HepG2 (cell line): ENCODE data around the gene RBM6. TPM values are rescaled to one million over a fixed set of nuclear protein-coding genes. Genes with fewer than 3 reads are reported as not detected.

Source experiments
- AKAP8 ChIP-seq: sonication (generic); formaldehyde crosslinking; IDR thresholded peaks from 2 replicates; pipeline ENCODE4 v1.5.1; 2020; ENCODE audit warnings: mild to moderate bottlenecking, missing genetic modification reagents
- ASH2L ChIP-seq: fragments of 300-600, 200-600 bp; sonication (generic); IDR thresholded peaks from 2 replicates; pipeline ENCODE4 v1.7.0; 2017; ENCODE audit warnings: low read depth, mild to moderate bottlenecking, moderate library complexity, mixed read lengths, low read length; ENCODE audit not compliant: insufficient read length
- ATRX ChIP-seq: sonication (generic); formaldehyde crosslinking; IDR thresholded peaks from 2 replicates; pipeline ENCODE4 v1.4.0; 2020; ENCODE audit warnings: missing genetic modification reagents, borderline replicate concordance
- EED ChIP-seq: sonication (generic); formaldehyde crosslinking; IDR thresholded peaks from 2 replicates; pipeline ENCODE4 v1.5.0; 2020; ENCODE audit warnings: mild to moderate bottlenecking, missing genetic modification reagents
- ELF4 ChIP-seq: sonication (generic); formaldehyde crosslinking; IDR thresholded peaks from 2 replicates; pipeline ENCODE4 v1.5.0; 2020; ENCODE audit warnings: missing genetic modification reagents, mild to moderate bottlenecking, moderate library complexity, borderline replicate concordance
- GABPA ChIP-seq, 2 experiments: IDR thresholded peaks; 2 replicates each; pipeline ENCODE4 v1.6.1; 2011 to 2016; ENCODE audit warnings: low read depth in 2 of 2, low read length in 1 of 2, missing biosample characterization in 1 of 2, missing genetic modification characterization in 1 of 2
- JUNB ChIP-seq: sonication (generic); formaldehyde crosslinking; IDR thresholded peaks from 2 replicates; pipeline ENCODE4 v1.8.0; 2022; ENCODE audit warnings: missing genetic modification reagents, mild to moderate bottlenecking, borderline replicate concordance
- LCORL ChIP-seq, 2 experiments: fragments of 450-650 bp in 1 of 2; sonication (generic) in 1 of 2; formaldehyde crosslinking in 1 of 2; IDR thresholded peaks; 2 replicates each; pipeline versions ENCODE4 v1.5.0 to v1.6.1; 2017 to 2020; ENCODE audit warnings: antibody characterized with exemption in 1 of 2, missing genetic modification reagents in 1 of 2
- MZF1 ChIP-seq: sonication (generic); formaldehyde crosslinking; IDR thresholded peaks from 2 replicates; pipeline ENCODE4 v1.8.1; 2023; ENCODE audit warnings: mild to moderate bottlenecking, missing genetic modification reagents, borderline replicate concordance
- NFKB2 ChIP-seq: sonication (generic); formaldehyde crosslinking; IDR thresholded peaks from 2 replicates; pipeline ENCODE4 v1.4.0; 2020; ENCODE audit warnings: missing genetic modification reagents, borderline replicate concordance
- SALL2 ChIP-seq: sonication (generic); formaldehyde crosslinking; IDR thresholded peaks from 2 replicates; pipeline ENCODE4 v1.8.1; 2023; ENCODE audit warnings: mild to moderate bottlenecking, missing genetic modification reagents, inconsistent platforms
- SP4 ChIP-seq: sonication (generic); formaldehyde crosslinking; IDR thresholded peaks from 2 replicates; pipeline ENCODE4 v1.8.1; 2023; ENCODE audit warnings: mild to moderate bottlenecking, missing genetic modification reagents
- SUZ12 ChIP-seq: fragments of 150-350 bp; IDR thresholded peaks from 2 replicates; pipeline ENCODE4 v1.6.1; 2014; ENCODE audit warnings: low read depth, low read length
- TCF12 ChIP-seq, 2 experiments: fragments of 450-650 bp in 1 of 2; sonication (generic) in 1 of 2; formaldehyde crosslinking in 1 of 2; IDR thresholded peaks; 2 replicates each; pipeline versions ENCODE4 v1.6.1 to v1.8.0; 2017 to 2022; ENCODE audit warnings: antibody characterized with exemption in 1 of 2, mild to moderate bottlenecking in 1 of 2, missing genetic modification reagents in 1 of 2, moderate library complexity in 1 of 2
- ZFY ChIP-seq: sonication (generic); formaldehyde crosslinking; IDR thresholded peaks from 2 replicates; pipeline ENCODE4 v1.4.0; 2020; ENCODE audit warnings: missing genetic modification reagents
- ZIK1 ChIP-seq: sonication (generic); formaldehyde crosslinking; IDR thresholded peaks from 2 replicates; pipeline ENCODE4 v1.5.0; 2020; ENCODE audit warnings: mild to moderate bottlenecking, low read depth, missing genetic modification reagents, borderline replicate concordance
- ZMYM4 ChIP-seq: sonication (generic); formaldehyde crosslinking; IDR thresholded peaks from 2 replicates; pipeline ENCODE4 v1.8.1; 2023; ENCODE audit warnings: mild to moderate bottlenecking, missing genetic modification reagents
- ZNF605 ChIP-seq: sonication (generic); formaldehyde crosslinking; IDR thresholded peaks from 2 replicates; pipeline ENCODE4 v1.8.0; 2022; ENCODE audit warnings: mild to moderate bottlenecking, missing genetic modification reagents
- ZNF619 ChIP-seq: sonication (generic); formaldehyde crosslinking; IDR thresholded peaks from 2 replicates; pipeline ENCODE4 v1.4.0; 2020; ENCODE audit warnings: mild to moderate bottlenecking, missing genetic modification reagents
- ZNF772 ChIP-seq: sonication (generic); formaldehyde crosslinking; IDR thresholded peaks from 2 replicates; pipeline ENCODE4 v1.5.0; 2020; ENCODE audit warnings: mild to moderate bottlenecking, missing genetic modification reagents
- polyA plus RNA-seq, 8 experiments: library from polyadenylated mRNA; depleted of rRNA in 3 of 8; stranded (reverse) in 7 of 8; unstranded in 1 of 8; fragments of >200 nt; fragmentation: Illumina TruSeq in 4 of 8; extraction: Trizol in 4 of 8; gene quantifications; 2 replicates each; pipeline versions ENCODE4 v1.2.1 to v1.2.3, GENCODE V29; 2011 to 2016; ENCODE audit warnings: low read depth in 4 of 8, missing spikeins in 1 of 8, mixed read lengths in 1 of 8; ENCODE audit not compliant: insufficient read depth in 1 of 8
- total RNA-seq, 5 experiments: library from RNA; depleted of rRNA; stranded (reverse); fragments of >200 nt; fragmentation: Illumina TruSeq; extraction: Trizol; gene quantifications; 2 replicates each; pipeline ENCODE4 v1.2.3, GENCODE V29; 2016; ENCODE audit warnings: low read depth in 1 of 5
- TF ChIP-seq, protein P1 (sequence below): sonication (generic); formaldehyde crosslinking; IDR thresholded peaks from 2 replicates; pipeline ENCODE4 v1.5.0; 2020; ENCODE audit warnings: missing genetic modification reagents
- TF ChIP-seq, protein P2 (sequence below): IDR thresholded peaks from 2 replicates; pipeline ENCODE4 v1.6.1; 2016; ENCODE audit warnings: mild to moderate bottlenecking
- TF ChIP-seq, protein P3 (sequence below): sonication (generic); formaldehyde crosslinking; IDR thresholded peaks from 2 replicates; pipeline ENCODE4 v1.5.0; 2020; ENCODE audit warnings: mild to moderate bottlenecking, missing genetic modification reagents
- TF ChIP-seq, protein P4 (sequence below): sonication (generic); formaldehyde crosslinking; IDR thresholded peaks from 2 replicates; pipeline ENCODE4 v1.4.0; 2020; ENCODE audit warnings: missing genetic modification reagents

RBM6 gene
- total and polyA plus RNA-seq, 2 of the 13 experiments (the other 11 are each of a cell fraction or from before 2014, with no cell fraction given): 72.7 to 86.1 TPM

DNA sequence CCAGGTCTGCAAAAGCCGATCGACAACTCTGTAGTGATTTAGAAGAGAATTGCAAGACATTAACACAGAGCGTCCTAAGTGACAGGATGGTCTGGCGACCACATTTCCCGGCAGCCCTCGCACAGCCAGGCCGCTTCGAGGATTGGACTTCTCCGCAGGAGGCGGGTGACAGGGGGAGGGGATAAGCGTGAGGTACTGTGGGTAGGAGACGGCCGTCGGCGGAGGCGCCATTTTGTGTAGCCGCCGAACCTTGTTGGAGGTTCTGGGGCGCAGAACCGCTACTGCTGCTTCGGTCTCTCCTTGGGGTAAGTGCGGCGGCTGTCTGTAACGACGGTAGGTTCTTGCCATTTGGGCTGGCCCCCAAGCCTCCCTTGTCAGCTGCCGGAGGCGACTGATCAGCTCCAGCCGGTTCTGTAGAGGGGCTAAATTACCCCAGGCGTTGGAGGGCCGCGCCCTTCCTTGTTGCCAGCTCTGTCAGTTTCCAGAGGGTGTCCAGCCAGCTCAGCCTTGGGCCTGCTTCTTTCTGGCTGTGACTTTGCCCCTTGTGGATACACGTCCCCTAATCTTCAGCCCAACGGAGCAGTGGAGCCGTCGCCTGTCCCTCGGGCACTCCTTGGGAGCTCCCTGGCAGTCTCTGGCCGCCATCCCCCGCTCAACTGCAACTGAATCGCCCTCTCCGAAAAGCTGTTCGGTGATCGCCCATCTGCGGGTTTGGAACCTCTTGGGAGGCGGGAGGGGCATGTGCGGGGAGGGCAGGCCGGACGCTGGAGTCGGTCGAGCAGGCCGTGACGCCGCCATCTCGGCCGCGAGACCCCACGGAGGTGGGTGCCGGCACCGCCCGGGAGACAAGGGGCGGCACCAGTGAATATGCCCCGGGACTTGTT lies 149.0 kb downstream of the RBM6 start, which contains the start of gene RBM5 (continued):
- TF ChIP-seq ZNF619 (CRISPR knock-in tag): 0 out of 2 replicates have a peak, but pooled peaks have one; percentile 38
- TF ChIP-seq MZF1 (CRISPR knock-in tag): no peak
- TF ChIP-seq EED (CRISPR knock-in tag): 0 out of 2 replicates have a peak, but pooled peaks have one; percentile 41
- no peak for TF ChIP-seq JUNB (CRISPR knock-in tag)
- peak; percentile 33; the same call in 1 of the 2 replicates for TF ChIP-seq NFKB2 (CRISPR knock-in tag)
- TF ChIP-seq AKAP8 (CRISPR knock-in tag): 0 out of 2 replicates have a peak, but pooled peaks have one; percentile 17
- peak; percentile 93 for TF ChIP-seq ASH2L
- TF ChIP-seq ZMYM4 (CRISPR knock-in tag): peak; percentile 35
- TF ChIP-seq SUZ12: peak; percentile 58
- TF ChIP-seq, protein P1, sequence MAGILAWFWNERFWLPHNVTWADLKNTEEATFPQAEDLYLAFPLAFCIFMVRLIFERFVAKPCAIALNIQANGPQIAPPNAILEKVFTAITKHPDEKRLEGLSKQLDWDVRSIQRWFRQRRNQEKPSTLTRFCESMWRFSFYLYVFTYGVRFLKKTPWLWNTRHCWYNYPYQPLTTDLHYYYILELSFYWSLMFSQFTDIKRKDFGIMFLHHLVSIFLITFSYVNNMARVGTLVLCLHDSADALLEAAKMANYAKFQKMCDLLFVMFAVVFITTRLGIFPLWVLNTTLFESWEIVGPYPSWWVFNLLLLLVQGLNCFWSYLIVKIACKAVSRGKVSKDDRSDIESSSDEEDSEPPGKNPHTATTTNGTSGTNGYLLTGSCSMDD (CRISPR knock-in tag): no peak
- TF ChIP-seq, protein P2, sequence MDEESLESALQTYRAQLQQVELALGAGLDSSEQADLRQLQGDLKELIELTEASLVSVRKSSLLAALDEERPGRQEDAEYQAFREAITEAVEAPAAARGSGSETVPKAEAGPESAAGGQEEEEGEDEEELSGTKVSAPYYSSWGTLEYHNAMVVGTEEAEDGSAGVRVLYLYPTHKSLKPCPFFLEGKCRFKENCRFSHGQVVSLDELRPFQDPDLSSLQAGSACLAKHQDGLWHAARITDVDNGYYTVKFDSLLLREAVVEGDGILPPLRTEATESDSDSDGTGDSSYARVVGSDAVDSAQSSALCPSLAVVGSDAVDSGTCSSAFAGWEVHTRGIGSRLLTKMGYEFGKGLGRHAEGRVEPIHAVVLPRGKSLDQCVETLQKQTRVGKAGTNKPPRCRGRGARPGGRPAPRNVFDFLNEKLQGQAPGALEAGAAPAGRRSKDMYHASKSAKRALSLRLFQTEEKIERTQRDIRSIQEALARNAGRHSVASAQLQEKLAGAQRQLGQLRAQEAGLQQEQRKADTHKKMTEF: peak; percentile 83
- peak; percentile 35; the same call in 1 of the 2 replicates for TF ChIP-seq ZIK1
- TF ChIP-seq SALL2: peak; percentile 90
- TF ChIP-seq ZNF772 (CRISPR knock-in tag): peak; percentile 20; the same call in 1 of the 2 replicates
- TF ChIP-seq, protein P3, sequence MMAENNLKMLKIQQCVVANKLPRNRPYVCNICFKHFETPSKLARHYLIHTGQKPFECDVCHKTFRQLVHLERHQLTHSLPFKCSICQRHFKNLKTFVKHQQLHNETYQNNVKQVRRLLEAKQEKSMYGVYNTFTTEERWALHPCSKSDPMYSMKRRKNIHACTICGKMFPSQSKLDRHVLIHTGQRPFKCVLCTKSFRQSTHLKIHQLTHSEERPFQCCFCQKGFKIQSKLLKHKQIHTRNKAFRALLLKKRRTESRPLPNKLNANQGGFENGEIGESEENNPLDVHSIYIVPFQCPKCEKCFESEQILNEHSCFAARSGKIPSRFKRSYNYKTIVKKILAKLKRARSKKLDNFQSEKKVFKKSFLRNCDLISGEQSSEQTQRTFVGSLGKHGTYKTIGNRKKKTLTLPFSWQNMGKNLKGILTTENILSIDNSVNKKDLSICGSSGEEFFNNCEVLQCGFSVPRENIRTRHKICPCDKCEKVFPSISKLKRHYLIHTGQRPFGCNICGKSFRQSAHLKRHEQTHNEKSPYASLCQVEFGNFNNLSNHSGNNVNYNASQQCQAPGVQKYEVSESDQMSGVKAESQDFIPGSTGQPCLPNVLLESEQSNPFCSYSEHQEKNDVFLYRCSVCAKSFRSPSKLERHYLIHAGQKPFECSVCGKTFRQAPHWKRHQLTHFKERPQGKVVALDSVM (CRISPR knock-in tag): peak; percentile 94
- TF ChIP-seq, protein P4, sequence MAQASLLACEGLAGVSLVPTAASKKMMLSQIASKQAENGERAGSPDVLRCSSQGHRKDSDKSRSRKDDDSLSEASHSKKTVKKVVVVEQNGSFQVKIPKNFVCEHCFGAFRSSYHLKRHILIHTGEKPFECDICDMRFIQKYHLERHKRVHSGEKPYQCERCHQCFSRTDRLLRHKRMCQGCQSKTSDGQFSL (CRISPR knock-in tag): no peak
- TF ChIP-seq ATRX (CRISPR knock-in tag): no peak
- TF ChIP-seq ZFY (CRISPR knock-in tag): peak; percentile 84
- no peak for TF ChIP-seq GABPA (IDR thresholded peaks at IDR 0.05; ENCODE audit: low read depth, low read length)
- TF ChIP-seq GABPA (CRISPR knock-in tag; IDR thresholded peaks at IDR 0.05; ENCODE audit: low read depth): peak; percentile 70
- no peak for TF ChIP-seq LCORL (IDR thresholded peaks at IDR 0.05)
- TF ChIP-seq LCORL (CRISPR knock-in tag; IDR thresholded peaks at IDR 0.05): peak; percentile 48; the same call in 1 of the 2 replicates
- peak; percentile 82 for TF ChIP-seq ZNF605 (CRISPR knock-in tag)
- peak; percentile 80; the same call in 1 of the 2 replicates for TF ChIP-seq ELF4
- no peak for TF ChIP-seq TCF12 (IDR thresholded peaks at IDR 0.05)
- peak; percentile 40; the same call in 1 of the 2 replicates for TF ChIP-seq TCF12 (CRISPR knock-in tag; IDR thresholded peaks at IDR 0.05)
- peak; percentile 59; the same call in 1 of the 2 replicates for TF ChIP-seq SP4 (CRISPR knock-in tag)
